Central memory CD8-positive, alpha-beta T cell (primary cell): ENCODE data around the gene SLMAP.
"Not testable (repeated sequence)": the region's sequence is repeated elsewhere in the genome, so short reads cannot be mapped to it uniquely, and the experiment has no call there.

Experiments used
- ATAC-seq: fragments of 150-1000 bp; cut with Tn5 transposase; replicated peaks from 2 replicates; pipeline ENCODE4 v1.10.0; 2022; ENCODE audit warnings: mild to moderate bottlenecking, moderate FRiP score, moderate number of reproducible peaks; ENCODE audit not compliant: poor library complexity, severe bottlenecking; ENCODE audit errors: extremely low read depth
- DNase-seq, 2 donors: peaks; one replicate each; pipeline ENCODE4 v3.0.0; 2021; ENCODE audit warnings: low spot score in 2 of 2
- H3K27ac Mint-ChIP-seq: one replicate; pipeline ENCODE4 v1.8.0; 2022; ENCODE audit warnings: low read depth, mild to moderate bottlenecking, moderate library complexity, mixed read lengths
- H3K27me3 Mint-ChIP-seq: one replicate; pipeline ENCODE4 v1.8.0; 2022; ENCODE audit warnings: mixed read lengths
- H3K36me3 Mint-ChIP-seq: one replicate; pipeline ENCODE4 v1.8.0; 2022; ENCODE audit warnings: mild to moderate bottlenecking, moderate library complexity, mixed read lengths; ENCODE audit not compliant: insufficient read depth
- H3K4me1 Mint-ChIP-seq: one replicate; pipeline ENCODE4 v1.8.0; 2022; ENCODE audit warnings: mixed read lengths
- H3K4me3 Mint-ChIP-seq: one replicate; pipeline ENCODE4 v1.8.0; 2022; ENCODE audit warnings: mild to moderate bottlenecking, moderate library complexity, mixed read lengths
- H3K9me3 Mint-ChIP-seq: one replicate; pipeline ENCODE4 v1.8.0; 2022; ENCODE audit warnings: mixed read lengths

SLMAP gene

GRCh38 chr3:57787867-57788623, 31.9 kb downstream of the SLMAP start:
- Mint-ChIP-seq H3K4me3 (no peak overlapping the region), H3K36me3 (peaks cover under 1% of the 10 kb centered on the region)
- ATAC-seq = no peak

DNA sequence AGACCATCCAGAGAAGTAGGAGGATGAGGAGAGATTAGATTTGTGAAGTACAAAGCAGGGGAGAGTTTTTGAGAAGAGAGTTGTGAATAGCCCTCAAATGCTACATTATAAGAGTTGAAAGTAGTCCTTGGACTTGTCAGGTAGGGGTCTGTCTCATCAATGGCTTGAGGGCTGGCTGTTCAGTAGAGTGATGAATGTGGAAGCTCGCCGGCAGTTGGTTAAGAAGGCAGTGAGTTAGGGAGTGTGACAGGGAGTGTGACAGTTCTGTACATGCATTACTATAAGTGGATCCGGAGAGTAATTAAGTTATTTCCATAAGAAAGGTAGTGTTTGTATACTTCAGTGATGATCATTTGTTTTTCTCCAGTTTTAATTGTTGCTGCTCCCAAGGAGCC, 32.5 kb downstream of the SLMAP start:
- Mint-ChIP-seq H3K36me3 (no peaks in the 10 kb centered on the region), H3K4me1 (peaks cover 15% of the 10 kb centered on the region), H3K27me3 (no peaks in the 10 kb centered on the region), H3K27ac (no peak overlapping the region), H3K9me3 (no peaks in the 10 kb centered on the region), H3K4me3 (no peak overlapping the region)
- ATAC-seq (no peak), DNase-seq (no peak)

More at GRCh38 chr3:57787867-57788623, 31.9 kb downstream of the SLMAP start:
- peaks cover 21% of the 10 kb centered on the region for H3K4me1 Mint-ChIP-seq
- DNase-seq = no peak
- no peaks in the 10 kb centered on the region for H3K9me3 Mint-ChIP-seq
- H3K27me3 Mint-ChIP-seq = no peaks in the 10 kb centered on the region
- no peak overlapping the region for H3K27ac Mint-ChIP-seq

DNA sequence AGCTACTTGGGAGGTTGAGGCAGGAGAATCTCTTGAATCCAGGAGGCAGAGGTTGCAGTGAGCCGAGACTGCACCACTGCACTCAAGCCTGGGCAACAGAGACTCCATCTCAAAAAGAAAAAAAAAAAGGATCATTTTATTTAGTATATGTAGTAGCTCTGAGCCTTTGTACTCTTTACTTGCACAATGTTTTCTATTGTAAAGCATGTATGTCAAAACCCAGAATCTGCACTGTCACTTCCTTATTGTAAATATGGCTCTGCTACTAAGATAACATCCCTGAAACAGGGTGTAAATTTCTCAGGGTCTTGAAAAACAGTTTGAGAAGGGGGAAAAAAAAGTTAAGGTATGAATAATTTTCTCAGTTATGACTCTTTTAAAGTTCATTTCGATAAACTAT, 35.1 kb downstream of the SLMAP start:
- H3K4me1 Mint-ChIP-seq = peaks cover 23% of the 10 kb centered on the region
- H3K27ac Mint-ChIP-seq = no peak overlapping the region
- H3K27me3 Mint-ChIP-seq = no peaks in the 10 kb centered on the region
- H3K36me3 Mint-ChIP-seq = peaks cover 2% of the 10 kb centered on the region
- no peak overlapping the region for H3K4me3 Mint-ChIP-seq
- H3K9me3 Mint-ChIP-seq = no peaks in the 10 kb centered on the region
- ATAC-seq (no peak), DNase-seq (no peak)

DNA sequence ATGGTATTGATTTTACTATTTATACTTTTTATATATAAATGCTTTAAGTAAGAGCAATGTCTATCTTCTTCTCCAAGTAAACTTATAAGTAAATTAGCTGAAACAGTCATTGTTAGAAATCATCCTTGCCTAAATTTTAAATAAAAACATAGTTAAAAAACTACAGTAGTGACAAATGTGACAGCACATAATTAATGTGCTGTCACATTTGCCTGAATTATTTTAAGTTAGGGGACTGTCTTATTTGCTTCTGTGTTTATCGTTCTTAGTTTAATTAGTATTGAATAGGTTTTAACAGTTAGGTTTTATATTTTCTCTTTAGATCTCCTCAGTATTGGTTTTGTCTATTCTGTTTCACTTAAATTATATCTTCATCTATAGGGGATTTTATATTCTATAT, 36.1 kb downstream of the SLMAP start:
- no peak for DNase-seq
- Mint-ChIP-seq H3K4me1 (peaks cover 28% of the 10 kb centered on the region), H3K27me3 (no peaks in the 10 kb centered on the region), H3K9me3 (no peaks in the 10 kb centered on the region), H3K4me3 (no peak overlapping the region), H3K27ac (no peak overlapping the region), H3K36me3 (peaks cover 2% of the 10 kb centered on the region)
- ATAC-seq = no peak

DNA sequence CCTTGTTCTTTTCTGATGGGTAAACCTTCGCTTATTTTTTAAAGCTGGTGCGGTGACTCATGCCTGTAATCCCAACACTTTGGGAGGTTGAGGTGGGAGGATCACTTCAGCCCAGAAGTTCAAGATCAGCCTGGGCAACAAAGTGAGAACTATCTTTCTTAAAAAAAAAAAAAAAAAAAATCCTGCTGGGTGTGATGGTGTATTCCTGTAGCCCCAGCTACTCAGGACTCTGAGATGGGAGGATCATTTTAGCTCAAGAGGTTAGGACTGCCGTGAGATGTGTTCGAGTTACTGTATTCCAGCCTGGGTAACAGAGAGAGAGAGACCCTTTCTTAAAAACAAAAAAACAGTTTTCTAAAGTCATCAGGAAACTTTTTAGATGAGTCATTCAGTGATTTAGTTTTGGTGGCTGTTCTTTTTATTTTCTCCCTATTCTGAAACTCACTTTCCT, 37.7 kb downstream of the SLMAP start:
- Mint-ChIP-seq H3K9me3 (no peaks in the 10 kb centered on the region), H3K27me3 (no peaks in the 10 kb centered on the region), H3K27ac (no peak overlapping the region), H3K4me3 (no peak overlapping the region), H3K36me3 (peaks cover 2% of the 10 kb centered on the region), H3K4me1 (peaks cover 35% of the 10 kb centered on the region)
- ATAC-seq = no peak
- no peak for DNase-seq

DNA sequence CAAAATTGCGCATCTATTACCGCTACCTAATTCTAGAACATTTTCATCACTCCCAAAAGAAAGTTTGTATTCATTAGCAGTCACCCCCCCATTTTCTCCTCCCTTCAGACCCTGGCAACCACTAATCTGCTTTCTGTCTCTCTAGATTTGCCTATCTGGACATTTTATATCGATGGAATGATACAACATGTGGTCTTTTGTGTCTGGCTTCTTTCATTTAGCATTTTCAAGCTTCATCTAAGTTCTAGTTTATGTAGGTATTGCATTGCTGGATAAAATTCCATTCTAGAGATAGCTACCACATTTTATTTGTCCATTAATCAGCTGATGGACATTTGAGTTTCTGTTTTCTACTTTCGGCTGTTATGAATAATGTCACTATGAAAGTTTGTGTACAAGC, 38.4 kb downstream of the SLMAP start:
- H3K4me1 Mint-ChIP-seq = peaks cover 35% of the 10 kb centered on the region

GRCh38 chr3:57794951-57795350, 38.8 kb downstream of the SLMAP start:
- DNase-seq = no peak
- Mint-ChIP-seq H3K36me3 (peaks cover 3% of the 10 kb centered on the region), H3K4me3 (no peak overlapping the region), H3K4me1 (peaks cover 34% of the 10 kb centered on the region), H3K27me3 (no peaks in the 10 kb centered on the region), H3K9me3 (no peaks in the 10 kb centered on the region), H3K27ac (no peak overlapping the region)
- ATAC-seq = no peak

More for the DNA sequence above, 38.4 kb downstream of the SLMAP start:
- Mint-ChIP-seq H3K9me3 (no peaks in the 10 kb centered on the region), H3K36me3 (peaks cover 2% of the 10 kb centered on the region), H3K4me3 (no peak overlapping the region), H3K27ac (no peak overlapping the region), H3K27me3 (no peaks in the 10 kb centered on the region)
- DNase-seq (no peak), ATAC-seq (no peak)

GRCh38 chr3:57796261-57796660, 40.2 kb downstream of the SLMAP start:
- ATAC-seq = no peak
- Mint-ChIP-seq H3K27me3 (no peaks in the 10 kb centered on the region), H3K4me1 (peaks cover 33% of the 10 kb centered on the region), H3K27ac (no peak overlapping the region), H3K36me3 (peaks cover 3% of the 10 kb centered on the region), H3K9me3 (no peaks in the 10 kb centered on the region), H3K4me3 (no peak overlapping the region)
- no peak for DNase-seq

DNA sequence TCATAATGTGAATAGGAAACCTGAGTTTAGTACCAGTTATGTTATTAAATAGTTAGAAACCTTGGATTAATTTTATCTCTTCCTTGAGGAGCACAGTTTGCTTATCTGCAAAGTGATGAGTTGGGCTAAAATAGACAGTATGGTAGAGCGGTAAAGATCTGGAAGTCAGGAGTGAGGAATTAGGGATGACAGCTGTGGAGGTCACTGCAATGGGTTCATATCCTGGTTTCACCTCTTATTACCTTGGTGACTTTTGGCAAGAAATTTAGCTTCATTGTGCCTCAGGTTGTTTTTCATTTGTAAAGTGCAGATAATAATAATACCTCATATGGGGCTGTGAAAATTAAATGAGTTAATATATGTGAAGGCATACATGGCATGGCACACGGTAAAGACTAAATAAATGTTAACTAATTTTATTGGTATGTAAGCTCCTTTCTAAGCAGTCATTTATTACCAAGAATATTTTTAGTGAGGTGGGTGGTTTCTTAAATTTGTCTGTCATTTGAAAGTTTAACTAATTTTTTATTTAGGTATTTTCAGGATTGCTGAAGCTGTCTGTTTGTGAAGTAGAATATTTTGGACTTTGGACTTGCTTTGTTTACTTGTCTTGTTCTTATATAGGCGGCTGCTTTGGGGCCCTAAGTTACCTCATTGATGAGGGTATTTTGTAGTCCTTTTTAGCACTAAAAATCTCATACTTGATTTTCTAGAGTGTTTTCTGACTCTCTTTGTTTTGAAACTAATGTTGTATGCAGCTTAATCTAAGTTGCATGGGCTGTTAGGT, 41.8 kb downstream of the SLMAP start:
- DNase-seq (no peak), ATAC-seq (no peak)
- H3K4me3 Mint-ChIP-seq = no peak overlapping the region
- H3K9me3 Mint-ChIP-seq = no peaks in the 10 kb centered on the region
- peaks cover 43% of the 10 kb centered on the region for H3K4me1 Mint-ChIP-seq
- H3K27ac Mint-ChIP-seq = no peak overlapping the region
- H3K36me3 Mint-ChIP-seq = peaks cover 3% of the 10 kb centered on the region
- H3K27me3 Mint-ChIP-seq = no peaks in the 10 kb centered on the region

- ATAC-seq = peak; percentile 80
- Mint-ChIP-seq H3K27ac (peak overlapping the region; percentile 74), H3K27me3 (no peaks in the 10 kb centered on the region), H3K9me3 (no peaks in the 10 kb centered on the region), H3K4me1 (peaks cover 64% of the 10 kb centered on the region), H3K4me3 (peak overlapping the region; percentile 60), H3K36me3 (peaks cover 6% of the 10 kb centered on the region)
- DNase-seq = no peak
These were observed 47.6 kb downstream of the SLMAP start for GRCh38 chr3:57803647-57804081.

GRCh38 chr3:57805266-57805665, 49.2 kb downstream of the SLMAP start:
- Mint-ChIP-seq H3K36me3 (peaks cover 5% of the 10 kb centered on the region), H3K4me3 (no peak overlapping the region), H3K27ac (no peak overlapping the region), H3K4me1 (peaks cover 70% of the 10 kb centered on the region), H3K9me3 (no peaks in the 10 kb centered on the region), H3K27me3 (no peaks in the 10 kb centered on the region)
- DNase-seq = no peak
- no peak for ATAC-seq

DNA sequence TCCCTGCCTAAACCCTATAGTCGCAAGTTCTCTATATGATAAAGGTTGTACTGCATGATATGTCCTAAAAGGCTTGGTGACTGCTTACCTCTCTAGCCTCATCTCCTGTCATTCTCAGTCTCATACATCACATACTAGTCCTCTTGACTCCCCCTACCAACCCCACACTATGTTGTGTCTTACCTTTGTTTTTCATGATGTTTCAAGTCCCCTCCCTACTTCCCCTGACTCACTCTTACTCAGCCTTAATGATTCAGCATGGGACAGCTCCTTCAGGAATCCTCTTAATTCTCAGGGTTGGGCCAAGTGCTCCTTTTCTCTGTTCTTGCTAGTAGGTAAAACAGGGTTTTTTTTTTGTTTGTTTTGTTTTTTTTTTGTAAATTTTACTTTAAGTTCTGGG, 49.6 kb downstream of the SLMAP start:
- Mint-ChIP-seq H3K4me1 (peaks cover 74% of the 10 kb centered on the region), H3K9me3 (no peaks in the 10 kb centered on the region), H3K36me3 (peaks cover 5% of the 10 kb centered on the region), H3K27me3 (no peaks in the 10 kb centered on the region), H3K4me3 (no peak overlapping the region), H3K27ac (no peak overlapping the region)
- ATAC-seq (no peak), DNase-seq (no peak)

DNA sequence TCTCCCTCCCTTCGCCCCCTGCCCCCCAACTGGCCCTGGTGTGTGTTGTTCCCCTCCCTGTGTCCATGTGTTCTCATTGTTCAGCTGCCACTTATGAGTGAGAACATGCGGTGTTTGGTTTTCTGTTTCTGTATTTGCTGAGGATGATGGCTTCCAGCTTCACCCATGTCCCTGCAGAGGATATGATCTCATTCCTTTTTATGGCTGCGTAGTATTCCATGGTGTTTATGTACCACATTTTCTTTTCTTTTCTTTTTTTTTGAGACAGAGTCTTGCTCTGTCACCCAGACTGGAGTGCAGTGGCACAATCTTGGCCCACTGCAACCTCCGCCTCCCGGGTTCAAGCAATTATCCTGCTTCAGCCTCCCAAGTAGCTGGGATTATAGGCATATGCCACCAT, 50.1 kb downstream of the SLMAP start:
- H3K4me3 Mint-ChIP-seq, ATAC-seq, H3K27ac Mint-ChIP-seq: not testable (repeated sequence)

More for the DNA sequence above, 50.1 kb downstream of the SLMAP start:
- not testable (repeated sequence) for H3K9me3 Mint-ChIP-seq, H3K36me3 Mint-ChIP-seq, DNase-seq, H3K27me3 Mint-ChIP-seq
- H3K4me1 Mint-ChIP-seq = peaks cover 76% of the 10 kb centered on the region
